Measurements from ENCODE around the gene CYP2J2.

The CYP2J2 gene

DNA sequence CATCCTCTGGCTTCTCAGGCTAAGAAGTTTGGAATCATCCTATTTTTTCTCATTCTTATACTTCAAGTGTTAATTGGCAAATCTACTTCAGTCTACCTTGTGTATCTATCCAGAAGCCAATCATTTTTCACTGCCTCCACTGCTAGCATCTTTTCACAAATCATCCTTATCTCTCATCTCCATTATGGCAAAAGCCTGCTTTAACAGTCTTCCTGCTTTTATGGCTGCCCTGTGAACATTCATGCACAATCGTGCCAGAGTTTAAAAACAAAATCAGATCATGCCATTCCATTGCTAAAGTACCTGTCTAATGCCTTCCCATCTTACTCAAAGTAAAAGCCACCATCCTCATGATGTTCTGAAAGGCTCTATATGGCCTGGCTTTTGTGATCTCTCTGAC lies 19.2 kb upstream of the CYP2J2 start:
- TF ChIP-seq ISL1 (CRISPR knock-in tag; IDR thresholded peaks at IDR 0.05) (peak; percentile 65), TOX (CRISPR knock-in tag; IDR thresholded peaks at IDR 0.05; ENCODE audit: borderline replicate concordance) (no peak), ESRRG (CRISPR knock-in tag; IDR thresholded peaks at IDR 0.05) (no peak)
- TF ChIP-seq, protein P1, sequence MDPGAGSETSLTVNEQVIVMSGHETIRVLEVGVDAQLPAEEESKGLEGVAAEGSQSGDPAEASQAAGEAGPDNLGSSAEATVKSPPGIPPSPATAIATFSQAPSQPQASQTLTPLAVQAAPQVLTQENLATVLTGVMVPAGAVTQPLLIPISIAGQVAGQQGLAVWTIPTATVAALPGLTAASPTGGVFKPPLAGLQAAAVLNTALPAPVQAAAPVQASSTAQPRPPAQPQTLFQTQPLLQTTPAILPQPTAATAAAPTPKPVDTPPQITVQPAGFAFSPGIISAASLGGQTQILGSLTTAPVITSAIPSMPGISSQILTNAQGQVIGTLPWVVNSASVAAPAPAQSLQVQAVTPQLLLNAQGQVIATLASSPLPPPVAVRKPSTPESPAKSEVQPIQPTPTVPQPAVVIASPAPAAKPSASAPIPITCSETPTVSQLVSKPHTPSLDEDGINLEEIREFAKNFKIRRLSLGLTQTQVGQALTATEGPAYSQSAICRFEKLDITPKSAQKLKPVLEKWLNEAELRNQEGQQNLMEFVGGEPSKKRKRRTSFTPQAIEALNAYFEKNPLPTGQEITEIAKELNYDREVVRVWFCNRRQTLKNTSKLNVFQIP (CRISPR knock-in tag; IDR thresholded peaks at IDR 0.05; ENCODE audit: borderline replicate concordance, low read depth): no peak
- TF ChIP-seq, protein P2, sequence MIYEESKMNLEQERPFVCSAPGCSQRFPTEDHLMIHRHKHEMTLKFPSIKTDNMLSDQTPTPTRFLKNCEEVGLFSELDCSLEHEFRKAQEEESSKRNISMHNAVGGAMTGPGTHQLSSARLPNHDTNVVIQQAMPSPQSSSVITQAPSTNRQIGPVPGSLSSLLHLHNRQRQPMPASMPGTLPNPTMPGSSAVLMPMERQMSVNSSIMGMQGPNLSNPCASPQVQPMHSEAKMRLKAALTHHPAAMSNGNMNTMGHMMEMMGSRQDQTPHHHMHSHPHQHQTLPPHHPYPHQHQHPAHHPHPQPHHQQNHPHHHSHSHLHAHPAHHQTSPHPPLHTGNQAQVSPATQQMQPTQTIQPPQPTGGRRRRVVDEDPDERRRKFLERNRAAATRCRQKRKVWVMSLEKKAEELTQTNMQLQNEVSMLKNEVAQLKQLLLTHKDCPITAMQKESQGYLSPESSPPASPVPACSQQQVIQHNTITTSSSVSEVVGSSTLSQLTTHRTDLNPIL (CRISPR knock-in tag; IDR thresholded peaks at IDR 0.05; ENCODE audit: low read depth): no peak
- ATAC-seq: no peak

DNA sequence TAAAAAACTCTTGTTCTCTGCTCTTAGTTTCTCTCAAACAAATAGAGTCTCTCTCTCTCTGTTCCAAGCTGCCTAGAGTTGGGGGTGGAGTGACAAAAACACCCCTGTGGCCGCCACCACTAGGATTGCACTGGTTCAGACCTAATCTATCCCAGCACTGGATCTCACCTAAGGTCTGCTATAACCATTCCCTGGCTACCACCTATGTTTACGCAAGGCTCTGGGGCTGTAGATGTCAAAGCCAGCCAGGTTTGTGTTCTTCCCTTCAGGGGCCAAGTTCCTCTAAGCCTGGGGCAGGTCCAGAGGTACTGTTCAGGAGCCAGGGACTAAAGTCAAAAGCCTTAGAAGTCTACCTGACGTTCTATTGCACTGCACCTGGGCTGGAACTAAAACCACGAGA lies 12.8 kb upstream of the CYP2J2 start:
- no peak for ATAC-seq
- no peak for TF ChIP-seq ZFP30 (CRISPR knock-in tag; IDR thresholded peaks at IDR 0.05)

DNA sequence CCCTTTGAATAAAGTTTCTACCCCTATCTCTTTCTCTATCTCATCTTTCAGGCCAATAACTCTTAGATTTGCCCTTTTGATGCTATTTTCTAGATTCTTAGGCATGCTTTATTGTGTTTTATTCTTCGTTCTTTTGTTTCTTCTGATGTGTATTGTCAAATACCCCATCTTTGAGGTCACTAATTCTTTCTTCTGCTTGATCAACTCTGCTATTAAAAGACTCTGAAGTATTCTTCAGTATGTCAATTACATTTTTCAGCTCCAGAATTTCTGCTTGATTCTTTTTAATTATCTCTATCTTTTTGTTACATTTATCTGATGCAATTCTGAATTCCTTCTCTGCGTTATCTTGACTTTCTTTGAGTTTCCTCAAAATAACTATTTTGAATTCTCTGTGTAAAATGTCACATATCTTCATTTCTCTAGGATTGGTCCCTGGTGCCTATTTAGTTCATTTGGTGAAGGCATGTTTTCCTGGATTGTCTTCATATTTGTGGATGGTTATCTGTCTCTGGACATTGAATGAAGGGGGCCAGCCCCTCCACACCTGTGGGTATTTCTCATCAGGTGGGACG lies 11.2 kb upstream of the CYP2J2 start:
- TF ChIP-seq, protein P1 (CRISPR knock-in tag; IDR thresholded peaks at IDR 0.05; ENCODE audit: borderline replicate concordance, low read depth): no peak
- no peak for TF ChIP-seq RARB (CRISPR knock-in tag; IDR thresholded peaks at IDR 0.05)
- TF ChIP-seq BACH2 (CRISPR knock-in tag; IDR thresholded peaks at IDR 0.05; ENCODE audit: borderline replicate concordance): no peak
- ATAC-seq: no peak

DNA sequence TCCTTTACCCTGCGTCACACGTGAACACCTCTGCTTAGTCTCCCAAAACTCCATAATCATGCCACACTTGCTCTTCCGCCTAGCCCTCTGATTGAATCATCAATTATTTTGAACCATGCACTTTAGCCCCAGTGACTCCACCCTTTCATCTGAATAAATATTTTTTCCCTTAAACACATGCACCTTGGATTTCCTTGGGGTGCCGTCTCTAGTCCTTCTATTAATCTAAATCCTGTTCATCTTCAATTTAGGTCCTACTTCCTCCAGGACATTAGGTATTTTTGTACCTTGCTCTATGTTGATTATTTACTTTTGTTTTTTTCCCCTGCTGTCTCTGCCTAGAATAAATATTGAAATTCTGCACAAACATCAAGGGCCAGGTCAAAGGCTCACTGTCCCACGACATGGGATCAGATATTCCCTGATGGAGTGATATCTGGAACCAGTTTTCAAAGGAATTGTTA lies 9.8 kb upstream of the CYP2J2 start:
- ATAC-seq: no peak
- no peak for TF ChIP-seq ZNF565 (CRISPR knock-in tag; conservative IDR thresholded peaks at IDR 0.05; ENCODE audit: low read depth)
- no peak for TF ChIP-seq ZFP30 (CRISPR knock-in tag; IDR thresholded peaks at IDR 0.05)
- TF ChIP-seq, protein P3, sequence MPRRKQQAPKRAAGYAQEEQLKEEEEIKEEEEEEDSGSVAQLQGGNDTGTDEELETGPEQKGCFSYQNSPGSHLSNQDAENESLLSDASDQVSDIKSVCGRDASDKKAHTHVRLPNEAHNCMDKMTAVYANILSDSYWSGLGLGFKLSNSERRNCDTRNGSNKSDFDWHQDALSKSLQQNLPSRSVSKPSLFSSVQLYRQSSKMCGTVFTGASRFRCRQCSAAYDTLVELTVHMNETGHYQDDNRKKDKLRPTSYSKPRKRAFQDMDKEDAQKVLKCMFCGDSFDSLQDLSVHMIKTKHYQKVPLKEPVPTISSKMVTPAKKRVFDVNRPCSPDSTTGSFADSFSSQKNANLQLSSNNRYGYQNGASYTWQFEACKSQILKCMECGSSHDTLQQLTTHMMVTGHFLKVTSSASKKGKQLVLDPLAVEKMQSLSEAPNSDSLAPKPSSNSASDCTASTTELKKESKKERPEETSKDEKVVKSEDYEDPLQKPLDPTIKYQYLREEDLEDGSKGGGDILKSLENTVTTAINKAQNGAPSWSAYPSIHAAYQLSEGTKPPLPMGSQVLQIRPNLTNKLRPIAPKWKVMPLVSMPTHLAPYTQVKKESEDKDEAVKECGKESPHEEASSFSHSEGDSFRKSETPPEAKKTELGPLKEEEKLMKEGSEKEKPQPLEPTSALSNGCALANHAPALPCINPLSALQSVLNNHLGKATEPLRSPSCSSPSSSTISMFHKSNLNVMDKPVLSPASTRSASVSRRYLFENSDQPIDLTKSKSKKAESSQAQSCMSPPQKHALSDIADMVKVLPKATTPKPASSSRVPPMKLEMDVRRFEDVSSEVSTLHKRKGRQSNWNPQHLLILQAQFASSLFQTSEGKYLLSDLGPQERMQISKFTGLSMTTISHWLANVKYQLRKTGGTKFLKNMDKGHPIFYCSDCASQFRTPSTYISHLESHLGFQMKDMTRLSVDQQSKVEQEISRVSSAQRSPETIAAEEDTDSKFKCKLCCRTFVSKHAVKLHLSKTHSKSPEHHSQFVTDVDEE (CRISPR knock-in tag; IDR thresholded peaks at IDR 0.05): no peak
- no peak for TF ChIP-seq ISL1 (CRISPR knock-in tag; IDR thresholded peaks at IDR 0.05)
- TF ChIP-seq, protein P4, sequence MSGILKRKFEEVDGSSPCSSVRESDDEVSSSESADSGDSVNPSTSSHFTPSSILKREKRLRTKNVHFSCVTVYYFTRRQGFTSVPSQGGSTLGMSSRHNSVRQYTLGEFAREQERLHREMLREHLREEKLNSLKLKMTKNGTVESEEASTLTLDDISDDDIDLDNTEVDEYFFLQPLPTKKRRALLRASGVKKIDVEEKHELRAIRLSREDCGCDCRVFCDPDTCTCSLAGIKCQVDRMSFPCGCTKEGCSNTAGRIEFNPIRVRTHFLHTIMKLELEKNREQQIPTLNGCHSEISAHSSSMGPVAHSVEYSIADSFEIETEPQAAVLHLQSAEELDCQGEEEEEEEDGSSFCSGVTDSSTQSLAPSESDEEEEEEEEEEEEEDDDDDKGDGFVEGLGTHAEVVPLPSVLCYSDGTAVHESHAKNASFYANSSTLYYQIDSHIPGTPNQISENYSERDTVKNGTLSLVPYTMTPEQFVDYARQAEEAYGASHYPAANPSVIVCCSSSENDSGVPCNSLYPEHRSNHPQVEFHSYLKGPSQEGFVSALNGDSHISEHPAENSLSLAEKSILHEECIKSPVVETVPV (CRISPR knock-in tag; IDR thresholded peaks at IDR 0.05): no peak
- TF ChIP-seq CSDC2 (CRISPR knock-in tag; IDR thresholded peaks at IDR 0.05): no peak
- TF ChIP-seq ZFP3 (CRISPR knock-in tag; IDR thresholded peaks at IDR 0.05): no peak
- no peak for TF ChIP-seq SNAI2 (CRISPR knock-in tag; IDR thresholded peaks at IDR 0.05)
- TF ChIP-seq ZNF8 (CRISPR knock-in tag; IDR thresholded peaks at IDR 0.05): no peak
- TF ChIP-seq ZC3H10 (CRISPR knock-in tag; IDR thresholded peaks at IDR 0.05): no peak
- TF ChIP-seq, protein P1 (CRISPR knock-in tag; IDR thresholded peaks at IDR 0.05; ENCODE audit: borderline replicate concordance, low read depth): no peak

All from SK-N-SH treated with all-trans-retinoic acid at 6 μM for 48 hours (cell line).